CD4-positive, CD25-positive, alpha-beta regulatory T cell (primary cell): ENCODE results near the gene PCDH1. TPM values are rescaled to one million over a fixed set of nuclear protein-coding genes. Genes with fewer than 3 reads are reported as not detected.
A peak's percentile ranks its signal among the peaks of the same experiment; 100 is the strongest.

Experiments
- ATAC-seq, 2 donors: fragments of 150-1000 bp; cut with Tn5 transposase; one replicate each; pipeline ENCODE4 v1.10.0; 2021; ENCODE audit warnings: low read depth in 2 of 2, moderate number of reproducible peaks in 2 of 2, moderate library complexity in 1 of 2
- DNase-seq, 3 donors: peaks; one replicate each; pipeline versions ENCODE4 v3.0.0 to v3.0.0-alpha.2; 2012 to 2022; ENCODE audit warnings: mixed read lengths in 1 of 3
- H3K27ac ChIP-seq: one replicate; pipeline ENCODE4 v1.7.0; 2013; ENCODE audit warnings: mild to moderate bottlenecking, low read length; ENCODE audit not compliant: insufficient read depth, poor library complexity, severe bottlenecking
- H3K27me3 ChIP-seq: one replicate; pipeline ENCODE4 v1.7.0; 2013; ENCODE audit warnings: low read length; ENCODE audit not compliant: control insufficient read depth, insufficient read depth
- H3K36me3 ChIP-seq: one replicate; pipeline ENCODE4 v1.7.0; 2013; ENCODE audit warnings: mild to moderate bottlenecking, low read length, moderate library complexity; ENCODE audit not compliant: control insufficient read depth, insufficient read depth
- H3K4me1 ChIP-seq: 2 replicates; pipeline ENCODE4 v1.7.0; 2013; ENCODE audit warnings: mild to moderate bottlenecking, low read length; ENCODE audit not compliant: insufficient read depth, control insufficient read depth, poor library complexity, severe bottlenecking
- H3K4me3 ChIP-seq: one replicate; pipeline ENCODE4 v1.7.0; 2013; ENCODE audit warnings: low read depth, mild to moderate bottlenecking, low read length, moderate library complexity
- H3K9me3 ChIP-seq, 2 experiments: 1 replicate in 1 of 2; 2 replicates in 1 of 2; pipeline ENCODE4 v1.7.0; 2013; ENCODE audit warnings: low read length in 2 of 2, mild to moderate bottlenecking in 1 of 2, moderate library complexity in 1 of 2; ENCODE audit not compliant: control insufficient read depth in 2 of 2
- H3K27ac Mint-ChIP-seq, 3 donors: one replicate each; pipeline ENCODE4 v1.8.0; 2020 to 2022; ENCODE audit warnings: mild to moderate bottlenecking in 3 of 3, mixed read lengths in 3 of 3, moderate library complexity in 2 of 3
- H3K27me3 Mint-ChIP-seq: one replicate; pipeline ENCODE4 v1.8.0; 2022; ENCODE audit warnings: mild to moderate bottlenecking, mixed read lengths
- H3K36me3 Mint-ChIP-seq: one replicate; pipeline ENCODE4 v1.8.0; 2020; ENCODE audit warnings: mixed read lengths
- H3K4me1 Mint-ChIP-seq, 4 donors: one replicate each; pipeline ENCODE4 v1.8.0; 2020 to 2022; ENCODE audit warnings: mixed read lengths in 4 of 4, mild to moderate bottlenecking in 1 of 4
- H3K4me3 Mint-ChIP-seq, 4 donors: one replicate each; pipeline ENCODE4 v1.8.0; 2020 to 2022; ENCODE audit warnings: mild to moderate bottlenecking in 4 of 4, mixed read lengths in 4 of 4, moderate library complexity in 3 of 4
- H3K9me3 Mint-ChIP-seq, 7 donors: one replicate each; pipeline ENCODE4 v1.8.0; 2020 to 2022; ENCODE audit warnings: mixed read lengths in 7 of 7, mild to moderate bottlenecking in 3 of 7, moderate library complexity in 2 of 7
- polyA plus RNA-seq, 4 donors: library from polyadenylated mRNA; unstranded; fragments of 300-500 nt; fragmentation: Illumina TruSeq; gene quantifications; one replicate each; pipeline ENCODE4 v1.2.3, GENCODE V29; 2021
- total RNA-seq: library from RNA; stranded (reverse); gene quantifications from one replicate; pipeline ENCODE4 v1.2.3, GENCODE V29; 2022

Gene PCDH1
- total and polyA plus RNA-seq, 5 donors from 2014 or later: 0.20 to 2.6 (median 1.3) TPM

GRCh38 chr5:141850244-141850768 is 27.9 kb downstream of the PCDH1 start:
- peak in 1 of 2 donors; percentile 17 for ATAC-seq

GRCh38 chr5:141849415-141850243 is 28.6 kb downstream of the PCDH1 start:
- H3K4me3 Mint-ChIP-seq: peak overlapping the region; percentile 88 to 95 (median 92)
- H3K4me1 ChIP-seq: peaks cover 15% of the 10 kb centered on the region
- DNase-seq (peak; percentile 63 to 81 (median 63)), ATAC-seq (peak; percentile 54 to 75)
- H3K27ac Mint-ChIP-seq: peak overlapping the region; percentile 68 to 92 (median 81)
- peaks cover 0 to 15% (median 10%) of the 10 kb centered on the region in 4 donors for H3K4me1 Mint-ChIP-seq
- H3K36me3 Mint-ChIP-seq: no peaks in the 10 kb centered on the region
- H3K27me3 Mint-ChIP-seq: peaks cover 8% of the 10 kb centered on the region
- H3K27me3 ChIP-seq: no peaks in the 10 kb centered on the region
- no peaks in the 10 kb centered on the region for H3K36me3 ChIP-seq
- peak overlapping the region; percentile 71 for H3K27ac ChIP-seq
- H3K4me3 ChIP-seq: peak overlapping the region; percentile 76
- no peaks in the 10 kb centered on the region for H3K9me3 ChIP-seq
- H3K9me3 Mint-ChIP-seq: peaks cover 0 to 2% (median 0%) of the 10 kb centered on the region in 7 donors

More at GRCh38 chr5:141850244-141850768, 27.9 kb downstream of the PCDH1 start:
- peak overlapping the region; percentile 71 for H3K27ac ChIP-seq
- peak; percentile 14 to 58 (median 53) for DNase-seq
- H3K9me3 ChIP-seq: no peaks in the 10 kb centered on the region
- H3K27me3 ChIP-seq: no peaks in the 10 kb centered on the region
- Mint-ChIP-seq H3K9me3 (peaks cover 0 to 2% (median 0%) of the 10 kb centered on the region in 7 donors), H3K27ac (peak overlapping the region in 1 of 3 donors; percentile 51), H3K27me3 (peaks cover 2% of the 10 kb centered on the region), H3K36me3 (no peaks in the 10 kb centered on the region), H3K4me1 (peaks cover 0 to 15% (median 9%) of the 10 kb centered on the region in 4 donors), H3K4me3 (peak overlapping the region; percentile 88 to 95 (median 92))
- H3K36me3 ChIP-seq: no peaks in the 10 kb centered on the region
- H3K4me3 ChIP-seq: peak overlapping the region; percentile 76
- H3K4me1 ChIP-seq: peaks cover 15% of the 10 kb centered on the region

DNA sequence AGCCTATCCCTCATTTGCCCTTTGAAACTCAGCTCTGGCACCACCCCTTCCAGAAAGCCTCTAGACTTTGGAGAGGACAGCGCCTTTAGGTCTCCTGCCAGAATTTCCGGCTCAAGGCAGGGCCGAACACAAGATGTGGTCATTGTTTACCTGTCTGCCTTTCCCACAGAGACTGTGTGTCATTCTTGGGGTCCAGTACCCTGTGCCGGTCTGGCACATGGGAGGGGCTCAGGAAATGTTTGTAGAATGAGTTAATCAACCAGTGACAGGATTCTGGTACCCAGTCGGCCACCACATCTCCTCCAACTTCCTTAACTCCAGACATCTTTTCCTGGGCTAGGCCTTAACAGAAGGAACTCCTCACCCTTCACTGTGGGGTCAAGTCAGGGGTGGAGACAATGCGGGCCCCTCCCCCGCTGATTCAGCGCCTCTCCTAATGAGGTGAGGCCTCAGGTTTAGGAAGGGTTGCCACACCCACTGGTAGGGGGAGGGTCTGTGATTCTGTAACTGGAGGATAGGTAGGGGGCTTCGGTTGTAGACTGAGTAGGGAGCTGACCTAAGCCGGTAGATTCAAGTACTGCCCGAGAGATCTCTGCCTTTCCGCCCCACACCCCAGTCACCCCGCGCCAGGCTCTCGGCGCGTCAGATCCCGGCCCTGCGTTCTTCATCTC is 29.3 kb downstream of the PCDH1 start:
- Mint-ChIP-seq H3K27ac (peak overlapping the region; percentile 68 to 92 (median 84)), H3K9me3 (peaks cover 0 to 2% (median 0%) of the 10 kb centered on the region in 7 donors), H3K4me3 (peak overlapping the region; percentile 88 to 95 (median 92)), H3K4me1 (peaks cover 0 to 15% (median 10%) of the 10 kb centered on the region in 4 donors), H3K36me3 (no peaks in the 10 kb centered on the region), H3K27me3 (peaks cover 11% of the 10 kb centered on the region)
- peak overlapping the region; percentile 71 for H3K27ac ChIP-seq
- peaks cover 15% of the 10 kb centered on the region for H3K4me1 ChIP-seq
- H3K27me3 ChIP-seq: no peaks in the 10 kb centered on the region
- H3K36me3 ChIP-seq: no peaks in the 10 kb centered on the region
- H3K4me3 ChIP-seq: peak overlapping the region; percentile 53
- no peaks in the 10 kb centered on the region for H3K9me3 ChIP-seq
- ATAC-seq: peak in 1 of 2 donors; percentile 6
- DNase-seq: peak in 1 of 3 donors; percentile 49

- Mint-ChIP-seq H3K27me3 (peaks cover 19% of the 10 kb centered on the region), H3K4me3 (peak overlapping the region in 2 of 4 donors; percentile 57 to 70), H3K36me3 (no peaks in the 10 kb centered on the region), H3K9me3 (peaks cover 0 to 2% (median 0%) of the 10 kb centered on the region in 7 donors), H3K27ac (no peak overlapping the region), H3K4me1 (peaks cover 0 to 15% (median 10%) of the 10 kb centered on the region in 4 donors)
- ATAC-seq: no peak
- Histone ChIP-seq H3K27me3 (peaks cover 2% of the 10 kb centered on the region), H3K27ac (no peak overlapping the region), H3K36me3 (no peaks in the 10 kb centered on the region), H3K9me3 (no peaks in the 10 kb centered on the region), H3K4me1 (peaks cover 15% of the 10 kb centered on the region), H3K4me3 (no peak overlapping the region)
- DNase-seq: no peak
These were observed 32.2 kb downstream of the PCDH1 start for GRCh38 chr5:141846031-141846430.

GRCh38 chr5:141845371-141845851 is 32.8 kb downstream of the PCDH1 start:
- H3K27ac Mint-ChIP-seq: no peak overlapping the region
- ATAC-seq: no peak
- Histone ChIP-seq H3K27me3 (peaks cover 2% of the 10 kb centered on the region), H3K27ac (no peak overlapping the region), H3K4me1 (peaks cover 15% of the 10 kb centered on the region), H3K9me3 (no peaks in the 10 kb centered on the region), H3K4me3 (no peak overlapping the region), H3K36me3 (no peaks in the 10 kb centered on the region)
- H3K36me3 Mint-ChIP-seq: no peaks in the 10 kb centered on the region
- H3K27me3 Mint-ChIP-seq: peaks cover 21% of the 10 kb centered on the region
- peaks cover 0 to 2% (median 0%) of the 10 kb centered on the region in 7 donors for H3K9me3 Mint-ChIP-seq
- peak overlapping the region in 1 of 4 donors; percentile 58 for H3K4me3 Mint-ChIP-seq
- peaks cover 0 to 15% (median 10%) of the 10 kb centered on the region in 4 donors for H3K4me1 Mint-ChIP-seq
- peak in 1 of 3 donors; percentile 36 for DNase-seq

- H3K36me3 ChIP-seq: no peaks in the 10 kb centered on the region
- no peak for DNase-seq
- no peaks in the 10 kb centered on the region for H3K36me3 Mint-ChIP-seq
- no peaks in the 10 kb centered on the region for H3K9me3 ChIP-seq
- H3K27me3 ChIP-seq: peaks cover 2% of the 10 kb centered on the region
- peaks cover 11% of the 10 kb centered on the region for H3K4me1 ChIP-seq
- H3K27me3 Mint-ChIP-seq: peaks cover 24% of the 10 kb centered on the region
- no peak overlapping the region for H3K27ac ChIP-seq
- H3K4me3 Mint-ChIP-seq: peak overlapping the region in 1 of 4 donors; percentile 58
- H3K4me1 Mint-ChIP-seq: peaks cover 0 to 15% (median 10%) of the 10 kb centered on the region in 4 donors
- no peak overlapping the region for H3K4me3 ChIP-seq
- H3K9me3 Mint-ChIP-seq: peaks cover 0 to 2% (median 0%) of the 10 kb centered on the region in 7 donors
- no peak overlapping the region for H3K27ac Mint-ChIP-seq
- no peak for ATAC-seq
These were observed 33.7 kb downstream of the PCDH1 start for GRCh38 chr5:141844414-141845097.
